AG09319 (cell line): Measurements from ENCODE around the gene ANO8.

ENCODE experiments used
- DNase-seq: peaks from one replicate; pipeline ENCODE4 v3.0.0-alpha.2; 2010; ENCODE audit warnings: low read depth; ENCODE audit errors: extremely low read depth
- CTCF ChIP-seq: IDR thresholded peaks from 2 replicates; pipeline ENCODE4 v1.5.1; 2011; ENCODE audit warnings: low read depth, mild to moderate bottlenecking, inconsistent platforms, low read length, moderate library complexity

The ANO8 gene

GRCh38 chr19:17325881-17326594, 8.6 kb downstream of the ANO8 start:
- TF ChIP-seq CTCF: no peak
- no peak for DNase-seq

GRCh38 chr19:17325133-17325532, 9.5 kb downstream of the ANO8 start:
- TF ChIP-seq CTCF: no peak
- no peak for DNase-seq

- no peak for TF ChIP-seq CTCF
- DNase-seq: no peak
Measured at GRCh38 chr19:17324357-17325114, 10.1 kb downstream of the ANO8 start.

GRCh38 chr19:17323964-17324332, 10.7 kb downstream of the ANO8 start:
- no peak for DNase-seq
- no peak for TF ChIP-seq CTCF

GRCh38 chr19:17323300-17323963, 11.2 kb downstream of the ANO8 start:
- DNase-seq: no peak

GRCh38 chr19:17322854-17323253, 11.8 kb downstream of the ANO8 start:
- no peak for DNase-seq
- TF ChIP-seq CTCF: no peak

More at GRCh38 chr19:17323300-17323963, 11.2 kb downstream of the ANO8 start:
- no peak for TF ChIP-seq CTCF
